Upper lobe of left lung (tissue), 4 donors: Measurements from ENCODE around the gene PARD3B.

Experiments used
- POLR2A ChIP-seq, 4 donors: fragments of 450-650 bp; IDR thresholded peaks; one replicate each; pipeline ENCODE4 v1.5.1; 2016 to 2017; ENCODE audit warnings: antibody characterized with exemption in 4 of 4, mild to moderate bottlenecking in 2 of 4
- POLR2AphosphoS5 ChIP-seq, 2 donors: sonication (generic); formaldehyde crosslinking; IDR thresholded peaks; one replicate each; pipeline ENCODE4 v1.5.1; 2017; ENCODE audit warnings: antibody characterized with exemption in 2 of 2
- TF ChIP-seq, protein P1 (sequence below), 6 experiments: fragments of 450-650 bp in 4 of 6; fragments of 200-600 bp in 2 of 6; sonication (generic) in 2 of 6; IDR thresholded peaks; one replicate each; pipeline ENCODE4 v1.5.1; 2016 to 2019; ENCODE audit warnings: antibody characterized with exemption in 6 of 6

DNA sequence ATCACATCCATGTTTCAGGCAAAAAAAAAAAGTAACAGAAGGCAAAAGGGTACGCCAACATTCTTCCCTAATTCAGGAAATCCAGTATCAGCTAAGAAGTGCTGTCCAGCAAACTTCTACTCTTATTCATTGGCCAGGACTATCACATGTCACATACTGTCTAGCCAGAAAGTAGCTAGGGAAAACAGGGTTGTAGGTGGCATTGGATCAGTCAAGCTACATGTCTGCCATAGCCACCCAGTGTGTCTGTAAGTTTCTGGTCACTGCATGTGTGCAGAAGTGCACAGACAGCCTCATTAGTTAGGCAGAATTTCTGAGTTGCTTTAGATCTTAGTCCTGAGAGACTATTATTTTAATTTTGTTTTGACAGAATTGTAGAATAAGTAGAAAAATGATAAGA is 671.7 kb downstream of the PARD3B start:
- TF ChIP-seq, protein P1, sequence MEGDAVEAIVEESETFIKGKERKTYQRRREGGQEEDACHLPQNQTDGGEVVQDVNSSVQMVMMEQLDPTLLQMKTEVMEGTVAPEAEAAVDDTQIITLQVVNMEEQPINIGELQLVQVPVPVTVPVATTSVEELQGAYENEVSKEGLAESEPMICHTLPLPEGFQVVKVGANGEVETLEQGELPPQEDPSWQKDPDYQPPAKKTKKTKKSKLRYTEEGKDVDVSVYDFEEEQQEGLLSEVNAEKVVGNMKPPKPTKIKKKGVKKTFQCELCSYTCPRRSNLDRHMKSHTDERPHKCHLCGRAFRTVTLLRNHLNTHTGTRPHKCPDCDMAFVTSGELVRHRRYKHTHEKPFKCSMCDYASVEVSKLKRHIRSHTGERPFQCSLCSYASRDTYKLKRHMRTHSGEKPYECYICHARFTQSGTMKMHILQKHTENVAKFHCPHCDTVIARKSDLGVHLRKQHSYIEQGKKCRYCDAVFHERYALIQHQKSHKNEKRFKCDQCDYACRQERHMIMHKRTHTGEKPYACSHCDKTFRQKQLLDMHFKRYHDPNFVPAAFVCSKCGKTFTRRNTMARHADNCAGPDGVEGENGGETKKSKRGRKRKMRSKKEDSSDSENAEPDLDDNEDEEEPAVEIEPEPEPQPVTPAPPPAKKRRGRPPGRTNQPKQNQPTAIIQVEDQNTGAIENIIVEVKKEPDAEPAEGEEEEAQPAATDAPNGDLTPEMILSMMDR (IDR thresholded peaks at IDR 0.05): no peak
- TF ChIP-seq POLR2AphosphoS5 (IDR thresholded peaks at IDR 0.05) (no peak), POLR2A (IDR thresholded peaks at IDR 0.05) (no peak)
